Measurements from ENCODE around the gene TMEM163.

Gene TMEM163

DNA sequence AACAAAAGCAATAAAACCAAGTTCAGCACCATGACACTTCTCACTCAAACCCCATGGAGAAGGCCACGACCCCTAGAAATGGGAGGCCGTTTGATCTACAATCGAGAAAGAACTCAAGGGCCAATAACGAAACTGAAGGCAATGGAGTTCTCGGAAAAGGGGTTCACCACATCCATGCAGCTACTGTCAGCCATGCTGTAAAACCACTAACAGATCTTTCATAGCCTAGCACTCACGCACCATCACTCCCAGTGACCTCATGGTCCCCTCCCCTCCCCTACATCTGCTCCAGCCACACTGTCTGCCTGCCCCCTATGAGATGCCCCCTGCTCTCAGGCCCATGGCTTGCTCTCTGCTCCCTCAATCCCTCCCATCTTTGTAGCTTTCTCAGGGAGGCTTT is 135.3 kb downstream of the TMEM163 start:
- TF ChIP-seq TAF1 (IDR thresholded peaks at IDR 0.05; ENCODE audit: low read depth, low read length) (no peak), POLR2A (IDR thresholded peaks at IDR 0.05; ENCODE audit: low read depth, low read length) (no peak), POLR2AphosphoS5 (IDR thresholded peaks at IDR 0.05; ENCODE audit: low read depth, low read length) (no peak), PAX5 (IDR thresholded peaks at IDR 0.05; ENCODE audit: insufficient read depth, low read length, severe bottlenecking) (no peak), POU2F2 (IDR thresholded peaks at IDR 0.05; ENCODE audit: low read depth, low read length) (no peak), SPI1 (IDR thresholded peaks at IDR 0.05; ENCODE audit: low read depth, low read length) (0 out of 2 replicates have a peak, but pooled peaks have one; percentile 14)
- FAIRE-seq (peak; percentile 84), DNase-seq (ENCODE audit: insufficient read length, low spot score) (peak; percentile 18)

DNA sequence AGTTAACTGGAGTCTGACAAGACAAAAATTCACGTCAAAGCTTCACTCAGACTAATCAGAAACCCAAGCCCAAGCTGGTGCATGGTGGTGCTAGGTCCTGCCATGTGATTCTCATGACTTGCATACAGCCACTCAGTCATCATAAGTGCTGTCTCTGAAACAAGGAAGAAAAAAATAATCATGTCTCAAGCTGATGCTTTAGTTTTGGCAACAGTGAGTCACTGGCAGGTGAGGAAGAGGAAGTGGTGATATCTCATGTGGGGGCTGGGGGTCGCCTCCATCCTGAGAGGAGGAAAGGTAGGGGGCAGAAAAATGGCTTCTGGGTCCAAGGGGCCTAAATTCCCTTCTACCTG is 136.3 kb downstream of the TMEM163 start:
- peak; percentile 81 for FAIRE-seq
- no peak for DNase-seq (ENCODE audit: insufficient read length, low spot score)
- TF ChIP-seq SPI1 (IDR thresholded peaks at IDR 0.05; ENCODE audit: low read depth, low read length) (peak; percentile 92), TAF1 (IDR thresholded peaks at IDR 0.05; ENCODE audit: low read depth, low read length) (no peak), PAX5 (IDR thresholded peaks at IDR 0.05; ENCODE audit: insufficient read depth, low read length, severe bottlenecking) (no peak), POU2F2 (IDR thresholded peaks at IDR 0.05; ENCODE audit: low read depth, low read length) (no peak), POLR2A (IDR thresholded peaks at IDR 0.05; ENCODE audit: low read depth, low read length) (0 out of 2 replicates have a peak, but pooled peaks have one; percentile 44), POLR2AphosphoS5 (IDR thresholded peaks at IDR 0.05; ENCODE audit: low read depth, low read length) (no peak)

DNA sequence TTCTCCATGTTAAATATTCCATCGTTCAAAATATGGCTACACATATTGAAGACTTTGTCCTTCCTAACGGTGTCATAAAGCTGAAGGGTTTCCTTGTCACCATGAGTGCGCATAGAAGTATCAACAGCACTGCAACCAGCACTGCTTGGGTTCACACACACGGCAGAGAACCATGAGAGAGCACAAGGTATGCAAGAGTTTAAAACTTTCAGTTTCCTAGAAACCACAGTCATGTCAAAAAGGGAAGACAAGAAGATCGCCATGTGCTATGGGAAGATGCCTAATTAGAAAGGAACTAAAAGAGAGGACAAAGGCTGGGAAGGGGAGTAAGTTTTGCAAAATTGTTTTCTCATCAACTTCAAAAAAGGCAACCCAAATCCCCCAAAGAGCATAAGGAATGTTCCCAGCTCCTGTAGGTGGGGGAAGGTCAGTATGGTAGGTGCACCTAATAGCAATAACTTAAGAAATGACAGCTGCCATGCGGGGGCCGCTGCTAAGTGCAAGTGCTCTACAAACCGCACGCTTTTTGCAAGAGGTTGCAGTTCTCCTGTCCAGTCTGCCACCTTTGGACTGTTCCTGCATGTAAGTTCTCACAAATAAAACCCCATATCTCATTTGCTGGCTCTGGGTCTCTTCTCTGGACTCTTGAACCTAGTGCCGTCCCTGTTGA is 136.8 kb downstream of the TMEM163 start:
- DNase-seq (ENCODE audit: insufficient read length, low spot score), result no peak
- peak; percentile 89 for FAIRE-seq
- TF ChIP-seq TAF1 (IDR thresholded peaks at IDR 0.05; ENCODE audit: low read depth, low read length) (no peak), POU2F2 (IDR thresholded peaks at IDR 0.05; ENCODE audit: low read depth, low read length) (no peak), PAX5 (IDR thresholded peaks at IDR 0.05; ENCODE audit: insufficient read depth, low read length, severe bottlenecking) (no peak), POLR2AphosphoS5 (IDR thresholded peaks at IDR 0.05; ENCODE audit: low read depth, low read length) (0 out of 2 replicates have a peak, but pooled peaks have one; percentile 29), POLR2A (IDR thresholded peaks at IDR 0.05; ENCODE audit: low read depth, low read length) (no peak; the same call in 1 of the 2 replicates), SPI1 (IDR thresholded peaks at IDR 0.05; ENCODE audit: low read depth, low read length) (peak; percentile 63)

DNA sequence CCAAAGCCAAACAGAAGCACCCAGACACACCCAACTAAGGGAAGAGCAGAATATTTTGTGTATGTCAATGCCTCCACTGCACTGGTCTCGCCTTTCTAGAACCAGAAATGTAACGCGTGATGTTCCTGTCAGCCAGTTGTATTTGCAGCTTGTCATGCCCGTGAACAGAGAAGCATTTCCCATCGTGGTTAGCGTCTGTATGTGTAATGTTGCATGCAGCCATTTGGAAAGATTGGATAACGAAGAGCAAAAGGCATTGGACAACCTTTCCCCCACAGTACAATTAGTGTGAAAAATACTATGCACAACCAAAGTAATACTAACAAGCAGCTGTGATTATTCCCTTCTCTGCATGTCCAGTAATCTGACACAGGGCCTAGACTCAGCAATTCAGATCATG is 140.5 kb downstream of the TMEM163 start:
- DNase-seq (ENCODE audit: insufficient read length, low spot score), result no peak
- FAIRE-seq, result peak; percentile 72
- no peak for TF ChIP-seq SPI1 (IDR thresholded peaks at IDR 0.05; ENCODE audit: low read depth, low read length)
- TF ChIP-seq POU2F2 (IDR thresholded peaks at IDR 0.05; ENCODE audit: low read depth, low read length), result no peak
- no peak for TF ChIP-seq POLR2A (IDR thresholded peaks at IDR 0.05; ENCODE audit: low read depth, low read length)
- TF ChIP-seq PAX5 (IDR thresholded peaks at IDR 0.05; ENCODE audit: insufficient read depth, low read length, severe bottlenecking), result no peak
- TF ChIP-seq POLR2AphosphoS5 (IDR thresholded peaks at IDR 0.05; ENCODE audit: low read depth, low read length), result no peak
- TF ChIP-seq TAF1 (IDR thresholded peaks at IDR 0.05; ENCODE audit: low read depth, low read length), result no peak

DNA sequence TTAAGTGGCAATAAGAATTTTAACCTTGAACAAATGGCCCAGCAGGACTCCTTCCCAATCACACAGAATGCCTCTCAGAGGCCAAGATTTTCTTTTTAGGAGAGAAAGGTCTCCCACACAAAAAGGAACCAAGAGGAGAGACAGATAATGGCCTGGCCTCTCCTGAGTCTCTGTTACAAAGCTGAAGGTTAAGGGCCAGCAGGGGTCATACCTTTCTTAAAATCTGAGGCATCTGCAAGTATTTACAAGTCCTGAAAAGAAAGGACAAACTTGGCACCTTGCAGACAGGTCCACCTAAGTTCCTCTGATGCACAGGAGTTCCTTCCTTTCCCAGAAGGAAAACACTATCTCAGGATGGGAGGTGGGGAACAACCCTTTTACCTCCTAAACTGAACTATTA is 142.3 kb downstream of the TMEM163 start:
- no peak for FAIRE-seq
- no peak for DNase-seq (ENCODE audit: insufficient read length, low spot score)
- TF ChIP-seq POLR2AphosphoS5 (IDR thresholded peaks at IDR 0.05; ENCODE audit: low read depth, low read length), result no peak
- no peak for TF ChIP-seq PAX5 (IDR thresholded peaks at IDR 0.05; ENCODE audit: insufficient read depth, low read length, severe bottlenecking)
- no peak for TF ChIP-seq SPI1 (IDR thresholded peaks at IDR 0.05; ENCODE audit: low read depth, low read length)
- no peak for TF ChIP-seq TAF1 (IDR thresholded peaks at IDR 0.05; ENCODE audit: low read depth, low read length)
- TF ChIP-seq POU2F2 (IDR thresholded peaks at IDR 0.05; ENCODE audit: low read depth, low read length), result no peak
- TF ChIP-seq POLR2A (IDR thresholded peaks at IDR 0.05; ENCODE audit: low read depth, low read length), result no peak

DNA sequence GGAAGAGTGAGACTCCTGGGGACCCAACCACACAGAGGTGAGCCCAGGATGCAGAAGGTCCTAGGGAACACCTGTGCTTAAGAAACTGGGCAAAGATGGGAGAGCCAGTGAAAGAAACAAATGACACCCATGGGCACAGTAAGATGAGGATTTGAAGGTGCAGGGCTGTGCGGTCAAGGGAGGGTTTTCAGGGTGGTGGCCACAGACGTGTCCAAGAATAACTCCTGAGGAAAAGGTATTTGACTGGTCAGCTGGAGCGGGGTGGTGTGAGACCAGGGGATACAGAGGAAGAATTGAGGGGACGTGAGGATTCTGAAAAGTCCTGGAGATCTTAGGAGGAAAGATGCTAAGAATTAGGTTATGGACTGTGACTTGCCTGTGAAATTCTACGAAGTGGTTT is 142.9 kb downstream of the TMEM163 start:
- TF ChIP-seq TAF1 (IDR thresholded peaks at IDR 0.05; ENCODE audit: low read depth, low read length), result no peak
- no peak for TF ChIP-seq POLR2A (IDR thresholded peaks at IDR 0.05; ENCODE audit: low read depth, low read length)
- no peak for TF ChIP-seq SPI1 (IDR thresholded peaks at IDR 0.05; ENCODE audit: low read depth, low read length)
- no peak for TF ChIP-seq POLR2AphosphoS5 (IDR thresholded peaks at IDR 0.05; ENCODE audit: low read depth, low read length)
- no peak for TF ChIP-seq PAX5 (IDR thresholded peaks at IDR 0.05; ENCODE audit: insufficient read depth, low read length, severe bottlenecking)
- no peak for TF ChIP-seq POU2F2 (IDR thresholded peaks at IDR 0.05; ENCODE audit: low read depth, low read length)
- DNase-seq (ENCODE audit: insufficient read length, low spot score), result no peak
- FAIRE-seq, result no peak

DNA sequence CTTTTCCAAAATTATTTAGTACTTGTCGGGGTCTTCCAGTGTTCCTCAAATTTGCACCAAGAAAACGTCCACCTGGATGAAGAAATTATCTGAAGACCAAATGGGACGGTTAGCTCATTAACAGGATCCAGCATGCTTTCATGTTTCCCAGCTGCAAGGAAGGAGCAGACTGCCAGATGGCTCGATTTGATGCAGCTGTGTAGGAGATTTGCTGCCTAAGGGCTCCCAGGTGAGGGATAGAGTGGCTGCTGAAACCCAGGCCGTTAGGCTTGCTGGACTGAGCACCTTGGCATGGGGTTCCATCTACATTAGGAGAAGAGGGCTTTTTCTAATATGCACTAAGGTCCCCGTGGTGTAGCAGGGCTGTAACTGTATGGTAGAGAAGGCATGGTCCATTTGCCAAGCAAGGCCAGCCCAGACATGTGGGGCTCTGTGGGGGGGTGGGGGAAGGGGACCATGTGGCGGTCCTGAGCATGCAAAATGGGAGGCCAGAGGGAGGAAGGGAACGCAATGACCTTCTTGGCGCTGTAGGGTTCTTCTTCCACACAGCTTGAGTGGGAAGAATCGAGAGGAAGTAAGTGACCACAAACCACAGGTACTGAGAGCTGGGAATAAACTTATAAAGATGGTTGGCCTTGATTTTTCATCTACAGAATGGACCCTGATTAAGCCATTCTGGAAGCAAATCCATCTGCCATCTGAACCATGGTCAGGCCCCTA is 144.0 kb downstream of the TMEM163 start:
- no peak for TF ChIP-seq POLR2AphosphoS5 (IDR thresholded peaks at IDR 0.05; ENCODE audit: low read depth, low read length)
- no peak for TF ChIP-seq SPI1 (IDR thresholded peaks at IDR 0.05; ENCODE audit: low read depth, low read length)
- no peak for TF ChIP-seq TAF1 (IDR thresholded peaks at IDR 0.05; ENCODE audit: low read depth, low read length)
- no peak for TF ChIP-seq POLR2A (IDR thresholded peaks at IDR 0.05; ENCODE audit: low read depth, low read length)
- no peak for TF ChIP-seq PAX5 (IDR thresholded peaks at IDR 0.05; ENCODE audit: insufficient read depth, low read length, severe bottlenecking)
- TF ChIP-seq POU2F2 (IDR thresholded peaks at IDR 0.05; ENCODE audit: low read depth, low read length), result no peak
- peak; percentile 58 for FAIRE-seq
- DNase-seq (ENCODE audit: insufficient read length, low spot score), result no peak

DNA sequence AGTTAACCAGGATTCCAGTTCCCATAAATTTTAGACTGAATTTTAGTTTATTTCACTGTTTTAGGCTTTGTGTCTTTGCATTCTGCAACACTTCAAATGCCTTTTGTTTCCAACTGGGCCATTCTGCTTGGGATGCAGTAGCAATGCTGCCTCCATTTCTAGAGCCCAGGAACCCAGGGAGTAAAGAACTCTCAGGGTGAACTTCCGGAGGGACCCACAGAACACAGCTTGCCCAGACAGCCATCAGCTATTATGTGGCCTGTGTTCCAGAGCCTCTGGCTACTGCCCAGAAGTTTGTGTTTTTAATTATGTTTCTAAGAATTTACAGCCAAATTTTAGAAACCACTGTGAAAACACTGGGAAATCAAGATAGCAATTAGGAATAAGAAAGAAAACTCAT is 145.1 kb downstream of the TMEM163 start:
- no peak for TF ChIP-seq POU2F2 (IDR thresholded peaks at IDR 0.05; ENCODE audit: low read depth, low read length)
- TF ChIP-seq PAX5 (IDR thresholded peaks at IDR 0.05; ENCODE audit: insufficient read depth, low read length, severe bottlenecking), result no peak
- TF ChIP-seq SPI1 (IDR thresholded peaks at IDR 0.05; ENCODE audit: low read depth, low read length), result no peak
- TF ChIP-seq POLR2AphosphoS5 (IDR thresholded peaks at IDR 0.05; ENCODE audit: low read depth, low read length), result no peak
- TF ChIP-seq TAF1 (IDR thresholded peaks at IDR 0.05; ENCODE audit: low read depth, low read length), result no peak
- TF ChIP-seq POLR2A (IDR thresholded peaks at IDR 0.05; ENCODE audit: low read depth, low read length), result no peak
- DNase-seq (ENCODE audit: insufficient read length, low spot score), result no peak
- no peak for FAIRE-seq

DNA sequence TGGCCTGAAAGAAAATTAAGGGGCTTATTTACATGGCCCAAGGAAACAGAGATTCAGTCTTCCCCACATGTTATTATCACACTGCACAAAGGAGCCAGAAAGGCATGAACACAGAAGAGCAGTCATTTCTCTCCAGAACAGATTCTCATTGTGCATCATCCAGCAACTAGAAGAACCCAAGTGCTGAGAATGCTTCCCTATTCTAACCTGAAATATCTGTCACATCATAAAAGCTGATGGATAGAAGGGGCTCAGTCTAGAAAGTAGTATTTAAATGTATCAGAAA is 145.8 kb downstream of the TMEM163 start:
- no peak for FAIRE-seq
- DNase-seq (ENCODE audit: insufficient read length, low spot score), result no peak

More for the DNA sequence above, 145.8 kb downstream of the TMEM163 start:
- TF ChIP-seq POLR2A (IDR thresholded peaks at IDR 0.05; ENCODE audit: low read depth, low read length) (no peak), TAF1 (IDR thresholded peaks at IDR 0.05; ENCODE audit: low read depth, low read length) (no peak), SPI1 (IDR thresholded peaks at IDR 0.05; ENCODE audit: low read depth, low read length) (no peak), POLR2AphosphoS5 (IDR thresholded peaks at IDR 0.05; ENCODE audit: low read depth, low read length) (no peak), POU2F2 (IDR thresholded peaks at IDR 0.05; ENCODE audit: low read depth, low read length) (no peak), PAX5 (IDR thresholded peaks at IDR 0.05; ENCODE audit: insufficient read depth, low read length, severe bottlenecking) (no peak)
